NB4 (cell line): ENCODE data around the gene HOXA13.

Experiments
- POLR2A ChIP-seq: IDR thresholded peaks from 2 replicates; pipeline ENCODE4 v1.6.1; 2011; ENCODE audit warnings: mild to moderate bottlenecking; ENCODE audit not compliant: insufficient read length; ENCODE audit errors: extremely low read depth
- TF ChIP-seq, protein P1 (sequence below): IDR thresholded peaks from one replicate; pipeline ENCODE4 v1.5.1; 2012; ENCODE audit warnings: low read depth, low read length

DNA sequence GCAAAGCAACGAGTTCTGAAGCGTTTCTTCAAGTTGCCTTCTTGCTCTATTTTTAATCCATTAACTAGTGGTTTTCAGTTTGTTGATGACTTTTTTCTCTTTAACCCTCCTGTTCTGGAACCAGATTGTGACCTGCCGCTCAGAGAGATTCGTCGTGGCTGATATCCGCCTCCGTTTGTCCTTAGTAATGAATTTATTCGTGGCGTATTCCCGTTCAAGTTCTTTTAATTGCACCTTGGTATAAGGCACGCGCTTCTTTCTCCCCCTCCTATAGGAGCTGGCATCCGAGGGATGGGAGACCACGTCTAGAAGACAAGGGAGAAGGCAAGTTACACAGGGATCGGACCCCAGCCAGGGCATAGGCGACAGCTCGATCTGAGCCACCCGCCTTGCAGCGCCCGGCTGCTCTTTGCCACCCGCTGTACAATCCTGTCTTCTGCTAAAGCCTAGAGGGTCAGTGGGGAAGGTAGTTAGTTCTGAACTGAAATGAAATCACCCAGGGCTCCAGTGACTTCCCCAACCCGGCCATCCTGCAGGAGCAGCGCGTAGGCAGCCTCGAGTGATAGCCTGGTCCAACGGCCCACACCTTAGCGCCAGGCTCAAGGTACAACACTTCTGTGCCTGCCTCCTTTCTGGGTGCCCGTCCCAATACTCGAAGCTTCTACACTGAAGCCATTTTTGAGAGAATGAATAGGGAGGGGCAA, 1.6 kb downstream of the HOXA13 start:
- no peak for TF ChIP-seq POLR2A
- TF ChIP-seq, protein P1, sequence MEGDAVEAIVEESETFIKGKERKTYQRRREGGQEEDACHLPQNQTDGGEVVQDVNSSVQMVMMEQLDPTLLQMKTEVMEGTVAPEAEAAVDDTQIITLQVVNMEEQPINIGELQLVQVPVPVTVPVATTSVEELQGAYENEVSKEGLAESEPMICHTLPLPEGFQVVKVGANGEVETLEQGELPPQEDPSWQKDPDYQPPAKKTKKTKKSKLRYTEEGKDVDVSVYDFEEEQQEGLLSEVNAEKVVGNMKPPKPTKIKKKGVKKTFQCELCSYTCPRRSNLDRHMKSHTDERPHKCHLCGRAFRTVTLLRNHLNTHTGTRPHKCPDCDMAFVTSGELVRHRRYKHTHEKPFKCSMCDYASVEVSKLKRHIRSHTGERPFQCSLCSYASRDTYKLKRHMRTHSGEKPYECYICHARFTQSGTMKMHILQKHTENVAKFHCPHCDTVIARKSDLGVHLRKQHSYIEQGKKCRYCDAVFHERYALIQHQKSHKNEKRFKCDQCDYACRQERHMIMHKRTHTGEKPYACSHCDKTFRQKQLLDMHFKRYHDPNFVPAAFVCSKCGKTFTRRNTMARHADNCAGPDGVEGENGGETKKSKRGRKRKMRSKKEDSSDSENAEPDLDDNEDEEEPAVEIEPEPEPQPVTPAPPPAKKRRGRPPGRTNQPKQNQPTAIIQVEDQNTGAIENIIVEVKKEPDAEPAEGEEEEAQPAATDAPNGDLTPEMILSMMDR, result no peak
